GM12892 (cell line): ENCODE measurements around the gene USP21.

Source experiments
- POLR2A ChIP-seq: IDR thresholded peaks from 2 replicates; pipeline ENCODE4 v1.6.1; 2011; ENCODE audit warnings: low read depth, low read length, control low read depth
- POLR2AphosphoS5 ChIP-seq: IDR thresholded peaks from 2 replicates; pipeline ENCODE4 v1.6.1; 2011; ENCODE audit warnings: low read depth, low read length, control low read depth
- TAF1 ChIP-seq: IDR thresholded peaks from 2 replicates; pipeline ENCODE4 v1.6.1; 2011; ENCODE audit warnings: low read depth, mild to moderate bottlenecking, control low read depth, low read length, borderline replicate concordance

- TF ChIP-seq TAF1 = no peak
- TF ChIP-seq POLR2AphosphoS5 = no peak
- no peak for TF ChIP-seq POLR2A
Observed at GRCh38 chr1:161162052-161162451, 2.8 kb downstream of the USP21 start.
